HepG2 (cell line): ENCODE measurements around the gene IRF2. TPM values are rescaled to one million over a fixed set of nuclear protein-coding genes. Genes with fewer than 3 reads are reported as not detected.

ENCODE experiments used
- BATF2 ChIP-seq: sonication (generic); formaldehyde crosslinking; IDR thresholded peaks from 2 replicates; pipeline ENCODE4 v1.8.0; 2022; ENCODE audit warnings: mild to moderate bottlenecking, missing genetic modification reagents, moderate library complexity
- ELF3 ChIP-seq: IDR thresholded peaks from 2 replicates; pipeline ENCODE4 v1.6.1; 2016; ENCODE audit warnings: missing genetic modification reagents, missing compliant biosample characterization
- GLI4 ChIP-seq: sonication (generic); formaldehyde crosslinking; IDR thresholded peaks from 2 replicates; pipeline ENCODE4 v1.5.1; 2020; ENCODE audit warnings: missing genetic modification reagents, mild to moderate bottlenecking, moderate library complexity, borderline replicate concordance
- HCFC1 ChIP-seq: fragments of 150-350 bp; IDR thresholded peaks from 2 replicates; pipeline ENCODE4 v1.6.1; 2014; ENCODE audit warnings: low read depth, low read length
- HMGA1 ChIP-seq: sonication (generic); formaldehyde crosslinking; conservative IDR thresholded peaks from 2 replicates; pipeline ENCODE4 v1.4.0; 2020; ENCODE audit warnings: missing genetic modification reagents
- KAT2B ChIP-seq: fragments of 150-350 bp; IDR thresholded peaks from 2 replicates; pipeline ENCODE4 v1.6.1; 2014; ENCODE audit warnings: low read depth, low read length, borderline replicate concordance
- NFKBIZ ChIP-seq: IDR thresholded peaks from 2 replicates; pipeline ENCODE4 v1.6.1; 2018; ENCODE audit warnings: missing genetic modification reagents, missing compliant biosample characterization
- THYN1 ChIP-seq: sonication (generic); formaldehyde crosslinking; IDR thresholded peaks from 2 replicates; pipeline ENCODE4 v1.8.1; 2023; ENCODE audit warnings: low read depth, mild to moderate bottlenecking, moderate library complexity, missing genetic modification reagents, borderline replicate concordance
- ZNF124 ChIP-seq: sonication (generic); formaldehyde crosslinking; IDR thresholded peaks from 2 replicates; pipeline ENCODE4 v1.4.0; 2020; ENCODE audit warnings: missing genetic modification reagents
- ZNF446 ChIP-seq: sonication (generic); formaldehyde crosslinking; IDR thresholded peaks from 2 replicates; pipeline ENCODE4 v1.5.0; 2020; ENCODE audit warnings: mild to moderate bottlenecking, missing genetic modification reagents
- ZNF577 ChIP-seq: sonication (generic); formaldehyde crosslinking; IDR thresholded peaks from 2 replicates; pipeline ENCODE4 v1.4.0; 2020; ENCODE audit warnings: mild to moderate bottlenecking, low read depth, missing genetic modification reagents, borderline replicate concordance
- ZNF652 ChIP-seq: IDR thresholded peaks from 2 replicates; pipeline ENCODE4 v1.6.1; 2016; ENCODE audit warnings: low read depth, borderline replicate concordance
- polyA plus RNA-seq, 8 experiments: library from polyadenylated mRNA; depleted of rRNA in 3 of 8; stranded (reverse) in 7 of 8; unstranded in 1 of 8; fragments of >200 nt; fragmentation: Illumina TruSeq in 4 of 8; extraction: Trizol in 4 of 8; gene quantifications; 2 replicates each; pipeline versions ENCODE4 v1.2.1 to v1.2.3, GENCODE V29; 2011 to 2016; ENCODE audit warnings: low read depth in 4 of 8, missing spikeins in 1 of 8, mixed read lengths in 1 of 8; ENCODE audit not compliant: insufficient read depth in 1 of 8
- total RNA-seq, 5 experiments: library from RNA; depleted of rRNA; stranded (reverse); fragments of >200 nt; fragmentation: Illumina TruSeq; extraction: Trizol; gene quantifications; 2 replicates each; pipeline ENCODE4 v1.2.3, GENCODE V29; 2016; ENCODE audit warnings: low read depth in 1 of 5
- TF ChIP-seq, protein P1 (sequence below): sonication (generic); formaldehyde crosslinking; IDR thresholded peaks from 2 replicates; pipeline ENCODE4 v1.5.0; 2020; ENCODE audit warnings: mild to moderate bottlenecking, missing genetic modification reagents
- TF ChIP-seq, protein P2 (sequence below): sonication (generic); formaldehyde crosslinking; IDR thresholded peaks from 2 replicates; pipeline ENCODE4 v1.4.0; 2020; ENCODE audit warnings: missing genetic modification reagents, mild to moderate bottlenecking, borderline replicate concordance
- TF ChIP-seq, protein P3 (sequence below), 2 experiments: IDR thresholded peaks; 2 replicates each; pipeline ENCODE4 v1.6.1; 2011 to 2012; ENCODE audit warnings: low read length in 2 of 2, borderline replicate concordance in 1 of 2, low read depth in 1 of 2, mild to moderate bottlenecking in 1 of 2, moderate library complexity in 1 of 2
- TF ChIP-seq, protein P4 (sequence below): sonication (generic); formaldehyde crosslinking; IDR thresholded peaks from 2 replicates; pipeline ENCODE4 v1.9.0; 2022; ENCODE audit warnings: low read depth, missing genetic modification reagents

Gene IRF2
- total and polyA plus RNA-seq, 2 of the 13 experiments (the other 11 are each of a cell fraction or from before 2014, with no cell fraction given), result 15.5 to 28.8 TPM

DNA sequence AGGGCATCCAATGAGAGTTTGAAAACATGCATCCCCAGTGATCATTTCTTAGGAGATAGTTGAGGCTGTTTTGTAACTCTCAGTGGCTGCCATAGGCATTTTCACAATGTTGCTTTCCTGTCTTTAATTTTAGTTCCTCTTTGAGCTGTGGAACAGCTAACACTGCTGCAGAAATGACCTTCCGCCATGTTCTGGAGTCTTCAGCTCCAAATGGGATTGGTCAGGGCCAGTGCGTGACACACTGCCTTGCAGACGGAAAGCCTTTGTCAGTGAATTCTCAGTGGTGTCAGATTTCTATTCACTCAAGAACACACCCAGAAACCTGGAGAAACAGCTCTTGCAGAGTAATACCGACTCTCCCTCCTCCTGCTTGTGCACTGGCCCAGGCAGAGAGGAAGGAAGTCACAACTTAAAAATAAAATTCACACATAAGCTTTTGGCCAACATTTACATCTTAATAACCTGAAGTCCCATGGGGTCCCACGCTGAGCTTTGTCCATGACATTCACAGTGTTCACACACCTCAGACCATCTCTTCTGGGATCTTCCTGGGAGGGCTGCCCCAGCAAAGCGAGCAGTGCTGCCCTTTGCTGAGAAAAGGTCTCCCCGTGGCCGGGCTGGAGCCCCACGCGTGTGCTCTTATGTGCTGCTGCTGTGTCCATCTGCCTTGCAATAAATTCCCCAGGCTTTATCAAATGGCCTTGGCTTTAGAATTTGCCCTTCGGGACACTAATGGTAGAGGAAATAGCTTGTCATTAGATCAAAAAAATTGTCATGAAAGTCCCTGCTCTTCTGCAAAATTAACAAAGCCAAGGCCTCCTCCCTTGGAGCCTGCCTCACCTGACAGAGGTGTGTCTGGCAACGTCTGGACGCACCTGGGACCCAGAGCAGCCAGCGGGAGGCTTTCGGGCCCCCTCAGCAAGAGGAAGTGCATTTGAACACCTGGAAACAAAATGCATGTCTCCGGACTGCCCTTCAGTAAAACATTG lies 126.8 kb downstream of the IRF2 start (continued):
- TF ChIP-seq ZNF577 (CRISPR knock-in tag) (no peak), GLI4 (CRISPR knock-in tag) (no peak), BATF2 (CRISPR knock-in tag) (no peak), ZNF652 (CRISPR knock-in tag) (no peak), KAT2B (no peak), ZNF446 (CRISPR knock-in tag) (no peak), ZNF124 (CRISPR knock-in tag) (no peak), HCFC1 (no peak), ELF3 (CRISPR knock-in tag) (no peak), NFKBIZ (CRISPR knock-in tag) (no peak), HMGA1 (no peak), THYN1 (CRISPR knock-in tag) (no peak)
- TF ChIP-seq, protein P1, sequence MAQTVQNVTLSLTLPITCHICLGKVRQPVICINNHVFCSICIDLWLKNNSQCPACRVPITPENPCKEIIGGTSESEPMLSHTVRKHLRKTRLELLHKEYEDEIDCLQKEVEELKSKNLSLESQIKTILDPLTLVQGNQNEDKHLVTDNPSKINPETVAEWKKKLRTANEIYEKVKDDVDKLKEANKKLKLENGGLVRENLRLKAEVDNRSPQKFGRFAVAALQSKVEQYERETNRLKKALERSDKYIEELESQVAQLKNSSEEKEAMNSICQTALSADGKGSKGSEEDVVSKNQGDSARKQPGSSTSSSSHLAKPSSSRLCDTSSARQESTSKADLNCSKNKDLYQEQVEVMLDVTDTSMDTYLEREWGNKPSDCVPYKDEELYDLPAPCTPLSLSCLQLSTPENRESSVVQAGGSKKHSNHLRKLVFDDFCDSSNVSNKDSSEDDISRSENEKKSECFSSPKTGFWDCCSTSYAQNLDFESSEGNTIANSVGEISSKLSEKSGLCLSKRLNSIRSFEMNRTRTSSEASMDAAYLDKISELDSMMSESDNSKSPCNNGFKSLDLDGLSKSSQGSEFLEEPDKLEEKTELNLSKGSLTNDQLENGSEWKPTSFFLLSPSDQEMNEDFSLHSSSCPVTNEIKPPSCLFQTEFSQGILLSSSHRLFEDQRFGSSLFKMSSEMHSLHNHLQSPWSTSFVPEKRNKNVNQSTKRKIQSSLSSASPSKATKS (CRISPR knock-in tag), result no peak
- TF ChIP-seq, protein P2, sequence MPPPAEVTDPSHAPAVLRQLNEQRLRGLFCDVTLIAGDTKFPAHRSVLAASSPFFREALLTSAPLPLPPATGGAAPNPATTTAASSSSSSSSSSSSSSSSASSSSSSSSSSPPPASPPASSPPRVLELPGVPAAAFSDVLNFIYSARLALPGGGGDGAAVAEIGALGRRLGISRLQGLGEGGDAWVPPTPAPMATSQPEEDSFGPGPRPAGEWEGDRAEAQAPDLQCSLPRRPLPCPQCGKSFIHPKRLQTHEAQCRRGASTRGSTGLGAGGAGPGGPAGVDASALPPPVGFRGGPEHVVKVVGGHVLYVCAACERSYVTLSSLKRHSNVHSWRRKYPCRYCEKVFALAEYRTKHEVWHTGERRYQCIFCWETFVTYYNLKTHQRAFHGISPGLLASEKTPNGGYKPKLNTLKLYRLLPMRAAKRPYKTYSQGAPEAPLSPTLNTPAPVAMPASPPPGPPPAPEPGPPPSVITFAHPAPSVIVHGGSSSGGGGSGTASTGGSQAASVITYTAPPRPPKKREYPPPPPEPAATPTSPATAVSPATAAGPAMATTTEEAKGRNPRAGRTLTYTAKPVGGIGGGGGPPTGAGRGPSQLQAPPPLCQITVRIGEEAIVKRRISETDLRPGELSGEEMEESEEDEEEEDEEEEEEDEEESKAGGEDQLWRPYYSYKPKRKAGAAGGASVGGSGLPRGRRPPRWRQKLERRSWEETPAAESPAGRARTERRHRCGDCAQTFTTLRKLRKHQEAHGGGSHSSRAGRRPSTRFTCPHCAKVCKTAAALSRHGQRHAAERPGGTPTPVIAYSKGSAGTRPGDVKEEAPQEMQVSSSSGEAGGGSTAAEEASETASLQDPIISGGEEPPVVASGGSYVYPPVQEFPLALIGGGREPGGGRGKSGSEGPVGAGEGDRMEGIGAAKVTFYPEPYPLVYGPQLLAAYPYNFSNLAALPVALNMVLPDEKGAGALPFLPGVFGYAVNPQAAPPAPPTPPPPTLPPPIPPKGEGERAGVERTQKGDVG, result no peak; the same call in 1 of the 2 replicates
- TF ChIP-seq, protein P3, sequence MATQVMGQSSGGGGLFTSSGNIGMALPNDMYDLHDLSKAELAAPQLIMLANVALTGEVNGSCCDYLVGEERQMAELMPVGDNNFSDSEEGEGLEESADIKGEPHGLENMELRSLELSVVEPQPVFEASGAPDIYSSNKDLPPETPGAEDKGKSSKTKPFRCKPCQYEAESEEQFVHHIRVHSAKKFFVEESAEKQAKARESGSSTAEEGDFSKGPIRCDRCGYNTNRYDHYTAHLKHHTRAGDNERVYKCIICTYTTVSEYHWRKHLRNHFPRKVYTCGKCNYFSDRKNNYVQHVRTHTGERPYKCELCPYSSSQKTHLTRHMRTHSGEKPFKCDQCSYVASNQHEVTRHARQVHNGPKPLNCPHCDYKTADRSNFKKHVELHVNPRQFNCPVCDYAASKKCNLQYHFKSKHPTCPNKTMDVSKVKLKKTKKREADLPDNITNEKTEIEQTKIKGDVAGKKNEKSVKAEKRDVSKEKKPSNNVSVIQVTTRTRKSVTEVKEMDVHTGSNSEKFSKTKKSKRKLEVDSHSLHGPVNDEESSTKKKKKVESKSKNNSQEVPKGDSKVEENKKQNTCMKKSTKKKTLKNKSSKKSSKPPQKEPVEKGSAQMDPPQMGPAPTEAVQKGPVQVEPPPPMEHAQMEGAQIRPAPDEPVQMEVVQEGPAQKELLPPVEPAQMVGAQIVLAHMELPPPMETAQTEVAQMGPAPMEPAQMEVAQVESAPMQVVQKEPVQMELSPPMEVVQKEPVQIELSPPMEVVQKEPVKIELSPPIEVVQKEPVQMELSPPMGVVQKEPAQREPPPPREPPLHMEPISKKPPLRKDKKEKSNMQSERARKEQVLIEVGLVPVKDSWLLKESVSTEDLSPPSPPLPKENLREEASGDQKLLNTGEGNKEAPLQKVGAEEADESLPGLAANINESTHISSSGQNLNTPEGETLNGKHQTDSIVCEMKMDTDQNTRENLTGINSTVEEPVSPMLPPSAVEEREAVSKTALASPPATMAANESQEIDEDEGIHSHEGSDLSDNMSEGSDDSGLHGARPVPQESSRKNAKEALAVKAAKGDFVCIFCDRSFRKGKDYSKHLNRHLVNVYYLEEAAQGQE (IDR thresholded peaks at IDR 0.05; ENCODE audit: borderline replicate concordance in 1 of 2, low read depth in 1 of 2, low read length in 2 of 2), result no peak
- TF ChIP-seq, protein P4, sequence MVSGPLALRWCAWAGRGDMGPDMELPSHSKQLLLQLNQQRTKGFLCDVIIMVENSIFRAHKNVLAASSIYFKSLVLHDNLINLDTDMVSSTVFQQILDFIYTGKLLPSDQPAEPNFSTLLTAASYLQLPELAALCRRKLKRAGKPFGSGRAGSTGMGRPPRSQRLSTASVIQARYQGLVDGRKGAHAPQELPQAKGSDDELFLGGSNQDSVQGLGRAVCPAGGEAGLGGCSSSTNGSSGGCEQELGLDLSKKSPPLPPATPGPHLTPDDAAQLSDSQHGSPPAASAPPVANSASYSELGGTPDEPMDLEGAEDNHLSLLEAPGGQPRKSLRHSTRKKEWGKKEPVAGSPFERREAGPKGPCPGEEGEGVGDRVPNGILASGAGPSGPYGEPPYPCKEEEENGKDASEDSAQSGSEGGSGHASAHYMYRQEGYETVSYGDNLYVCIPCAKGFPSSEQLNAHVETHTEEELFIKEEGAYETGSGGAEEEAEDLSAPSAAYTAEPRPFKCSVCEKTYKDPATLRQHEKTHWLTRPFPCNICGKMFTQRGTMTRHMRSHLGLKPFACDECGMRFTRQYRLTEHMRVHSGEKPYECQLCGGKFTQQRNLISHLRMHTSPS, result no peak
